ENCODE data around the gene TUBB2B.
"Not testable (repeated sequence)": the region's sequence is repeated elsewhere in the genome, so short reads cannot be mapped to it uniquely, and the experiment has no call there.

The TUBB2B gene

DNA sequence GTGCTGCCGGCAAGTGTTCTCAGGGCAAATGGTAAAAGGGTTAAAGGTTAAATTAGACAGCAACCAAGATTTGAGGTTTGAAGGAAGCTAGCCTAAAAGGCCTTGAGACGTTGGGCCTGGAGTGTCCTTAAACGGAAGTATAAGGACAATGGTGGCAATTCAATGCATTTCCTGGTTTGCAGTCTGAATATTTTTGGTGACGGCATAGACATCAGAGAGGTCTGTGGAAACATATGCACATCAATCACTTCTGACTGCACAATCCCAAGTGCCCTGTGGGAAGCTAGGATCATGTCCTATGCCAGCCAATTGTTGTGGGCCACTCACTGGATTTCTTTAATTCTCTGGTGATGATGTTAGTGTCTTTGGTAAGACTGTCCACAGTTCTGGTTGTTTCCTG is 44.4 kb downstream of the TUBB2B start:
- DNase-seq = no peak

- no peak for DNase-seq
Measured at GRCh38 chr6:3181105-3181504, 46.3 kb downstream of the TUBB2B start.

GRCh38 chr6:3179945-3180344 is 47.5 kb downstream of the TUBB2B start:
- not testable (repeated sequence) for DNase-seq

DNA sequence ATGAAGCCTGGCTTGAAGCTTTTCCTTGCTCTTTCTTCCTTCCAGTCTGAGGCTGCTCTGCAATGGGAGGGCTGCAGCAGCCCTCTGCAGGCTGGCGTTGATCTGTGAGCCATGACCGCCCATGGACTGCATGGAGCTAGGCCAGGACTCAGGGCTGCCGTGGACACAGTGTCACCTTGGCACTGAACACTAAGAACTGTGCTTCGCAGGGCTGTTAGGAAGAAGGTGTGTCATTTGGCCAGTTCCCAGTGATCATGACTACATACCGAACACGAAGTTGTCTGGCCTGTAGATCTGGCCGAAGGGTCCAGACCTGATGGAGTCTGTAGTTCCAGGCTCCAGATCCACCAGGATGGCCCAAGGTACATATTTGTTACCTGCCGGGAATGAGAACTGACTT is 48.8 kb downstream of the TUBB2B start:
- not testable (repeated sequence) for DNase-seq

DNA sequence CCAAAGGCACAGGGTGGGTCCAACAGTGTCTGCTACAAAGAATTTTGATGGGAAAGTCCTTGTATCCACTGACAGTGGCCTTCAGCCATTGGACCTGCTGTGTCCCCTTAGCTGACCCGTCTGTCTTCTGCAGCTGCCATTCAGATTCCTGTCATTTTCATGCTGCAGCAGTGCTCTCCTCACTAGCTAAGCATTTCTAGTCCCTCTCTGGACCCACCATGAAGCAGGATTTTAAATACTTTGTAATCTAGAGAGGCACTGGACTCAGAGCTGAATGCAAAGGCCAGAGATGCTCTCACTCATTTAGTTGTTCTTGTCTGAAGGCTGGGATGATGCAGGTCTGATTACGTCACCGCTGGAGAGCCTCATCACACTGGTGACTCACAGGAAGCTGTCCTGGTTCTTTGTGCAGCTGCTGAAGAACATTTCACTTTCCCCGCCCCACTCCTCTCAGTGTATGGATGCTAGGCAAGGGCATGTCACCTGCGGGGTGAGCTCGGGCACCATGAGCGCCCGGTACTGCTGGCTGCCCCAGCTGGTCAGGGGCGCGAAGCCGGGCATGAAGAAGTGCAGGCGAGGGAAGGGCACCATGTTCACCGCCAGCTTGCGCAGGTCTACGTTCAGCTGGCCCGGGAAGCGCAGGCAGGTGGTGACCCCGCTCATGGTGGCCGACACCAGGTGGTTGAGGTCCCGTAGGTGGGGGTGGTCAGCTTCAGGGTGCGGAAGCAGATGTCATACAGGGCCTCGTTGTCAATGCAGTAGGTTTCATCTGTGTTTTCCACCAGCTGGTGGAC is 50.7 kb downstream of the TUBB2B start:
- DNase-seq = no peak

DNA sequence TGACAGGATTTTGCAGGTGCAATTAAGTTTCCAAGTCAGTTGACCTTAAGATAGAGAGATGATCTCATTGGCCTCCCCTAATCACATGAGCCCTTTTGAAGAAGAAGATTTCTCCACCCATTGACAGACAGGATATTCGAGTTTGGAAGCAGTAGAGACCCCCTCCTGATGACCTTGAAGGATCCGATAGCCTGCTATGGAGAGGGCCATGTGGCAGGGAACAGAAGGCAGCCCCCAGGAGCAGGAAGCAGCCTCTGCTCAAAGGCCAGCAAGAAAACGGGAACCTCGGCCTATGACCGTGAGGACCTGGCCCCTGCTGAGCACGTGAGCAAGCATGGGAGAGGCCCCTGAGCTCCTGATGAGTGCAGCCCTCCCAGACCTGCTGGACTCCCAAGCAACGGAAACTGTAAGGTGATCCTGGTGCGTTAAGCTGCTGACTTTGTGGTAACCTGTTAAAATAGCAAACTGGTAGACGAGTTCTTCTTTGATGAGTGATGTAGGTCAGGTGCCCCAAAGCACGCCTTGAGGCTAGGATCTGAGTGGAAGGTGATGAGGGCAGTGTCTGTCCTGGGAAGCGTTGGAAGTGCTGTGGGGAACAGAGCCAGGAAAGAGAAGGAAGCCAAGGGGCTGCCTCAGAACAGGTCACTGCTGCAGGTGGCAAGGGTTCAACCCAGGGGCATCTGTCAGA is 51.6 kb downstream of the TUBB2B start:
- DNase-seq = no peak

All from NCI-H2171 (cell line).